KMS-11 (cell line): ENCODE results near the gene THRB.
A peak's percentile ranks its signal among the peaks of the same experiment; 100 is the strongest.

Experiments
- H2AFZ ChIP-seq: fragments of 200-600 bp; sonication (generic); 2 replicates; pipeline ENCODE4 v1.6.1; 2016; ENCODE audit warnings: antibody characterized with exemption, mixed run types, low read depth
- H3K27ac ChIP-seq: fragments of 200-600 bp; sonication (generic); 2 replicates; pipeline ENCODE4 v1.6.1; 2016; ENCODE audit warnings: mild to moderate bottlenecking, mixed run types
- H3K27me3 ChIP-seq: fragments of 200-600 bp; sonication (generic); 2 replicates; pipeline ENCODE4 v1.6.1; 2017; ENCODE audit warnings: mild to moderate bottlenecking, low read depth, mixed run types, moderate library complexity; ENCODE audit not compliant: insufficient read depth
- H3K36me3 ChIP-seq: fragments of 200-600 bp; sonication (generic); 2 replicates; pipeline ENCODE4 v1.6.1; 2017; ENCODE audit warnings: mild to moderate bottlenecking, mixed run types; ENCODE audit not compliant: insufficient read depth
- H3K4me1 ChIP-seq: fragments of 200-600 bp; sonication (generic); 2 replicates; pipeline ENCODE4 v1.6.1; 2016; ENCODE audit warnings: mild to moderate bottlenecking, low read depth, mixed run types; ENCODE audit not compliant: poor library complexity, severe bottlenecking
- H3K4me2 ChIP-seq: fragments of 200-600 bp; sonication (generic); 2 replicates; pipeline ENCODE4 v1.7.0; 2016; ENCODE audit warnings: mild to moderate bottlenecking, mixed run types
- H3K4me3 ChIP-seq: fragments of 200-600 bp; sonication (generic); IDR thresholded peaks from 2 replicates; pipeline ENCODE4 v1.6.1; 2017; ENCODE audit warnings: low read depth, low read length, mixed read lengths; ENCODE audit not compliant: insufficient read depth
- H3K79me2 ChIP-seq: fragments of 200-600 bp; sonication (generic); 2 replicates; pipeline ENCODE4 v1.6.1; 2016; ENCODE audit warnings: low read depth, mixed run types; ENCODE audit not compliant: insufficient read depth
- H3K9ac ChIP-seq: fragments of 200-600 bp; sonication (generic); 2 replicates; pipeline ENCODE4 v1.6.1; 2016; ENCODE audit warnings: mild to moderate bottlenecking, mixed run types
- H4K20me1 ChIP-seq: fragments of 200-600 bp; sonication (generic); 2 replicates; pipeline ENCODE4 v1.6.1; 2016; ENCODE audit warnings: mild to moderate bottlenecking, mixed run types; ENCODE audit not compliant: insufficient read depth
- TF ChIP-seq, protein P1 (sequence below): fragments of 200-600 bp; sonication (generic); conservative IDR thresholded peaks from 2 replicates; pipeline ENCODE4 v1.6.1; 2017; ENCODE audit warnings: low read depth, mild to moderate bottlenecking, antibody characterized with exemption, low read length, moderate library complexity, mixed read lengths

Gene THRB

DNA sequence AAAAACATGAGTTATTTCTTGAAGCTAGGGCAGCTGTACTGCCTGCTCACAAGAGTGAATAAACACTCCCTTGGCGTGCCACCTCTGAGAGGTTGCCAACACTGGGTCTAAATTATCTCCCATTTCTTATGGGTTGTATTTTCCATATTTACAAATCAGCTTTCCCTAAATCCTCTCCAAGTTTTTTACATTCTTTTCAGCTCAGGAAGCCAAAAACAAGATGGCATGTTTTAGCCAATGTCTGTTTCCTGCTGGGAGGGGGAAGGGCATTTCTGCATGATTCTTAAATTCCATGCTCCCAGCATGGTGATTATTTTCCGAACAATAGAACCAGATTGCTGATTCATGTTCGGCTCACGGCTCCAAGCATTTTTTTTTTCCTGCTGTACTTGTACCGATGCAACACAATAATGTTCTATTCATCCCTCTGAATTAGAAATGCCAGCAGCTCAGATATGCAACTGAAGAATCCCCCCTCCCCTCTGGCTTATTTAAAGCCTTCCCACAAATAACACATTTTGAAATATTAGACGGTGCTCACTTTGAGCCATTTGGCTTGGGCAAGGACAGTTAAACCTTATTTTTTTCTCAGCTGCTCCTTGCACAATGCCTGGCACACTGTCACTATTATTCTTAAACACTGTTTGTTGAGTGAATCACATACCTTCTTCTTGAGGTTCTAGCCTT, 252.5 kb downstream of the THRB start:
- Histone ChIP-seq H3K4me3 (no peak overlapping the region), H3K27ac (no peak overlapping the region), H3K79me2 (no peaks in the 10 kb centered on the region), H3K9ac (no peak overlapping the region), H2AFZ (no peak overlapping the region), H3K36me3 (no peaks in the 10 kb centered on the region), H4K20me1 (no peaks in the 10 kb centered on the region), H3K27me3 (no peaks in the 10 kb centered on the region), H3K4me1 (peaks cover 6% of the 10 kb centered on the region), H3K4me2 (no peak overlapping the region)
- TF ChIP-seq, protein P1, sequence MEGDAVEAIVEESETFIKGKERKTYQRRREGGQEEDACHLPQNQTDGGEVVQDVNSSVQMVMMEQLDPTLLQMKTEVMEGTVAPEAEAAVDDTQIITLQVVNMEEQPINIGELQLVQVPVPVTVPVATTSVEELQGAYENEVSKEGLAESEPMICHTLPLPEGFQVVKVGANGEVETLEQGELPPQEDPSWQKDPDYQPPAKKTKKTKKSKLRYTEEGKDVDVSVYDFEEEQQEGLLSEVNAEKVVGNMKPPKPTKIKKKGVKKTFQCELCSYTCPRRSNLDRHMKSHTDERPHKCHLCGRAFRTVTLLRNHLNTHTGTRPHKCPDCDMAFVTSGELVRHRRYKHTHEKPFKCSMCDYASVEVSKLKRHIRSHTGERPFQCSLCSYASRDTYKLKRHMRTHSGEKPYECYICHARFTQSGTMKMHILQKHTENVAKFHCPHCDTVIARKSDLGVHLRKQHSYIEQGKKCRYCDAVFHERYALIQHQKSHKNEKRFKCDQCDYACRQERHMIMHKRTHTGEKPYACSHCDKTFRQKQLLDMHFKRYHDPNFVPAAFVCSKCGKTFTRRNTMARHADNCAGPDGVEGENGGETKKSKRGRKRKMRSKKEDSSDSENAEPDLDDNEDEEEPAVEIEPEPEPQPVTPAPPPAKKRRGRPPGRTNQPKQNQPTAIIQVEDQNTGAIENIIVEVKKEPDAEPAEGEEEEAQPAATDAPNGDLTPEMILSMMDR: no peak

DNA sequence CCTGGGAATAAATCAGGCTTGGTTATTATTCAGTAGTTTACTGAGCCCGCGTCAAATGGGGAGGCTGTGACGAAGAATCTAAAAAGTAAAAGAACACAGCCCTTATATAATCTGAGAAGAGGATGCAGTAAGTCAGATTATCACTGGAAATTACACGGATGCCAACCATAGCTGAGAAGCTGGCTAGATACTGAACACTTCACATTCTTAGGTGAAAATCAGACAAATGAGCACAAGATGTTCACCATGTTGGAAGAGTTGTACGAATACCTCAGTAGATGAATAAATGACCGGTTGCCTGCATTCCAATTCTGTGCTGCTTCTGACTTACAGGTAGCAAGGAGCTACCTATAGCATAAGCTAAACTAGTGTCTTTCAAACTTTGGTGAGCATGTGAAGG, 254.3 kb downstream of the THRB start:
- Histone ChIP-seq H3K79me2 (no peaks in the 10 kb centered on the region), H3K27me3 (no peaks in the 10 kb centered on the region), H3K27ac (no peak overlapping the region), H3K4me1 (peaks cover 6% of the 10 kb centered on the region), H3K9ac (no peak overlapping the region), H3K36me3 (no peaks in the 10 kb centered on the region), H4K20me1 (no peaks in the 10 kb centered on the region), H3K4me2 (no peak overlapping the region), H2AFZ (no peak overlapping the region), H3K4me3 (no peak overlapping the region)
- TF ChIP-seq, protein P1: no peak

DNA sequence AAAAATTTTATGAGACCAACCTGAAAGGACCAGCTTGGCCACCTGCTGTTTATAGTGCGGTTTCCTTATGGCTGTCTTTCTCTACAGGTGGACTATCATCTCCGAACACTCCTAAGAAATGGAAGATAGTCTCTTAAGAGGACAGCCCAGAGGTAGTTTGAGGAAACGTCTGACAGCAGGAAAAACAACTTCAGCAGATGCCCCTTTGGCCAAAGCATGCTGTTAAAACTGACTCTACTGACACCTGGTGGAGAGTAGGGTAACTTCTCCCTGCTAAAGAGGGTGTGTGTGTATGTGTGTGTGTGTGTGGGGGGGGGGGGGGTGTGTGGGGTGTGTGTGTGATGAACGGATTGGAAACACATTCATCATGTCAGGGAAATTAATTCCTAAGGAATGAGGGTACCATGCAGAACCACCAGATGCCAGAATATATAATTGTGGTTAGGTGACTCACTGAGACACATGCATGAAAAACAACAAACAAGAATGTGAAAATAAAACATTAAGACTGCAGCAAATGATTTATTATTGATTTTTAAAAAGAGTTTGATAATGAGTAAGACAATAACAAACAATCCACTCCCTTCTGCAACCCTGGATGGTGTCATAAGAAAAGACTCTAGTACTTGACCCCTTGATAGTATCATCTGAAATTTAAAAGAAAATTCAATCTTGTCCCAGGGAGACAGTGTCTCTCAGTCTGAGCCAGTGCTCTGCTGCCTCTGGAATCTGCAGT, 256.5 kb downstream of the THRB start:
- no peak overlapping the region for H3K4me2 ChIP-seq
- H3K4me1 ChIP-seq: peaks cover 6% of the 10 kb centered on the region
- H3K9ac ChIP-seq: no peak overlapping the region
- H3K4me3 ChIP-seq: no peak overlapping the region
- TF ChIP-seq, protein P1: peak; percentile 53
- H2AFZ ChIP-seq: peak overlapping the region; percentile 54
- H3K27ac ChIP-seq: no peak overlapping the region
- no peaks in the 10 kb centered on the region for H4K20me1 ChIP-seq
- H3K79me2 ChIP-seq: no peaks in the 10 kb centered on the region
- no peaks in the 10 kb centered on the region for H3K27me3 ChIP-seq
- no peaks in the 10 kb centered on the region for H3K36me3 ChIP-seq

DNA sequence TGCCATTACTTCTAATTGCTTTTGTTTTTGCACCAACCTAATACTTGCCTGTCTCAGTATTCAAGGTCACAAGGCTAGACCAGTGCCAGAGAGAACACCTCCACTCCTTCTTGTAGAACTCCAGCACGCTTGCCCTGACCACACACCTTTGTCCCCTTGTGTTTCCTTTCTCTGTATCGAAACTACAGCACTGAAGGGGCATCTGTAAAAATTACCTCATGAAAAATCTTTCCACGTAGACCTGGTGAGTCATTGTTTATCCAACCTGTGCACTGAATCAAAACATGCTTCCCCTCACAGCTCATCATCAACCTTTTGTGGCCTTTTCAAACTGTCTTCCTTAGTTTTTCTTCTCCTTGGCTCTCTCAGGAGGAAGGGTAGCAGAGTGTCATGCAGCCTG, 259.5 kb downstream of the THRB start:
- H3K4me3 ChIP-seq: no peak overlapping the region
- no peaks in the 10 kb centered on the region for H4K20me1 ChIP-seq
- peaks cover 6% of the 10 kb centered on the region for H3K4me1 ChIP-seq
- H3K4me2 ChIP-seq: no peak overlapping the region
- no peaks in the 10 kb centered on the region for H3K27me3 ChIP-seq
- no peak overlapping the region for H3K9ac ChIP-seq
- H3K79me2 ChIP-seq: no peaks in the 10 kb centered on the region
- H3K27ac ChIP-seq: no peak overlapping the region
- no peak overlapping the region for H2AFZ ChIP-seq
- TF ChIP-seq, protein P1: no peak
- no peaks in the 10 kb centered on the region for H3K36me3 ChIP-seq
